ENCODE measurements around the gene TSFM.

- TF ChIP-seq POLR2A (IDR thresholded peaks at IDR 0.05), result no peak
- no peak for TF ChIP-seq CTCF (IDR thresholded peaks at IDR 0.05)
These were observed 786 bp upstream of the TSFM start for GRCh38 chr12:57781801-57782200.
